GM18508 (cell line): Measurements from ENCODE around the gene NUTM2B.
"Not testable (repeated sequence)": the region's sequence is repeated elsewhere in the genome, so short reads cannot be mapped to it uniquely, and the experiment has no call there.

Source experiments
- ATAC-seq: cut with Tn5 transposase; IDR thresholded peaks from one replicate; pipeline ENCODE4 v1.9.1; 2021; ENCODE audit warnings: moderate number of reproducible peaks; ENCODE audit not compliant: insufficient read depth, unreplicated experiment

NUTM2B gene

GRCh38 chr10:79720000-79720399 is 17.0 kb downstream of the NUTM2B start:
- ATAC-seq, result not testable (repeated sequence)

DNA sequence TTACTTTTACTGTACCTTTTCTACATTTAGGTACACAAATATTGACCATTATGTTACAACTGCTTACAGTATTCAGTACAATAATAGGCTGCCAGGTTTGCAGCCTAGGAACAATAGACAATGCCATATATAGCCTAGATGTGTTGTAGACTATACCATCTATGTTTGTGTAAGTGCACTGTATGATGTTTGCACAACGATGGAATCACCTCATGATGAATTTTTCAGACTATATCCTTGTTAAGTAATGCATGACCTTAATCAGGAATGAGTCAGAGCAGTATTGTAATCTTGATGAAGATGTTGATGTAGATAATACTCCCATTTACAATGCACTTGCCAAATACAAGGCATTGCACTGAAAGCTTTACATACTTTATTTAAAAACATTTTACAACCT is 23.6 kb downstream of the NUTM2B start:
- not testable (repeated sequence) for ATAC-seq

DNA sequence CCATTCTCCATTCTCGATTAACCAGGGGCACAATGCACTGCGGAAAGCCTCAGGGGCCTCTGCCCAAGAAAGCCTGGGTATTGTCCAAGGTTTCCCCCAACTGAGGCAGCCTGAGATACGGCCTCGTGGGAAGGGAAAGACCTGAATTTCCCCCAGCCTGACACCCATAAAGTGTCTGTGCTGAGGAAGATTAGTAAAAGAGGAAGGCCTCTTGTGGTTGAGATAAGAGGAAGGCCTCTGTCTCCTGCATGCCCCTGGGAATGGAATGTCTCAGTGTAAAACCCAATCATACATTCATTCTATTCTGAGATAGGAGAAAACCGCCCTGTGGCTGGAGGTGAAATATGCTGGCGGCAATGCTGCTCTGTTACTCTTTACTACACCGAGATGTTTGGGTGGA is 41.8 kb downstream of the NUTM2B start:
- not testable (repeated sequence) for ATAC-seq

GRCh38 chr10:79748510-79748909 is 45.5 kb downstream of the NUTM2B start:
- not testable (repeated sequence) for ATAC-seq

- not testable (repeated sequence) for ATAC-seq
Measured at GRCh38 chr10:79753601-79754000, 50.6 kb downstream of the NUTM2B start.

DNA sequence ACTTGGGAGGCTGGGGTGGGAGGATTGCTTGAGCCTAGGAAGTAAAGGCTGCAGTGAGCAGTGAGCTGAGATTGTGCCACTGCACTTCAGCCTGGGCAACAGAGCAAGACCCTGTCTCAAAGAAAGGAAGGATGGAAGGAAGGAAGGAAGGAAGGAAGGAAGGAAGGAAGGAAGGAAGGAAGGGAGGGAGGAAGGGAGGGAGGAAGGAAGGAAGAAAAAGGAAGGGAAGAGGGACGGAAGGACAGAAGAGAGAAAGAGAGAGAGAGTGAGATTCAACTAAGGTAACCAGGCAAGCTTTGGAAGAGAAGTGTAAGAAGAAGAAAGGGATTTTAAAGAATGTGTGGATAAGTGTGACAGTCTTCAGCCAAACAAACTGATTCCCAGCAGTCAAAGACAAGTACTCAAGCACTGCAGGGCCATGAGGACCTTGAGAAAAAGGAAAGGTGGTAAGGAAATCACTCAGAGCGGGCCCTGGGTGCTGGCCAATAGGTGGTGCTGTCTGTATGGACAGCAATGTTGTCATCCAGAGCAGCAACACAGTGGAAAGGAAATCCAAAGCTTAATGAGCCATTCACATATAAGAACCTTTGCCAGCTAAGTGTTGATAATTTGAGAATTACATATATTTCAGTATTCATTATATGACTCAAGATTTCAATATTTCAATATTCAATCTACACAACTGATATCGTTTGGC is 55.4 kb downstream of the NUTM2B start:
- not testable (repeated sequence) for ATAC-seq
